ENCODE data around the gene RASAL2.

DNA sequence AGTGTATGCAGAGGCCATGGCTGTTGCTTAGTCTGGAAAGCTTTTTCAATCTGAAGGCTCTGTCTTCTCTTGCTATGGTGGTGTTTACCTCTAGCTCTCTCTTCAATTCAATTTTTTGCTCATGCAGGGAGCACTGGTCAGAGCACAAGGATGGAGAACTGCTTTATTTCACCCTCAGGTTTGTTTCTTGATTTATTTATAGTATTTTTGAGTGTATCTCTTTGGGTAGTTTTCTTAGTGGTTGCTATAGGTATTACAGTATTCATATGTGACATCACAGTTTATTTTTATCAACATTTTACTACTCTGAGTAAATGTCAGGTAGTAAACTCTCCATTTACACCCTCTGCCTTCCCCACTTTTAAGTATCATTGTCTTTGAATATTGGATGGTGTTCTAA is 147.9 kb downstream of the RASAL2 start:
- TF ChIP-seq, protein P1, sequence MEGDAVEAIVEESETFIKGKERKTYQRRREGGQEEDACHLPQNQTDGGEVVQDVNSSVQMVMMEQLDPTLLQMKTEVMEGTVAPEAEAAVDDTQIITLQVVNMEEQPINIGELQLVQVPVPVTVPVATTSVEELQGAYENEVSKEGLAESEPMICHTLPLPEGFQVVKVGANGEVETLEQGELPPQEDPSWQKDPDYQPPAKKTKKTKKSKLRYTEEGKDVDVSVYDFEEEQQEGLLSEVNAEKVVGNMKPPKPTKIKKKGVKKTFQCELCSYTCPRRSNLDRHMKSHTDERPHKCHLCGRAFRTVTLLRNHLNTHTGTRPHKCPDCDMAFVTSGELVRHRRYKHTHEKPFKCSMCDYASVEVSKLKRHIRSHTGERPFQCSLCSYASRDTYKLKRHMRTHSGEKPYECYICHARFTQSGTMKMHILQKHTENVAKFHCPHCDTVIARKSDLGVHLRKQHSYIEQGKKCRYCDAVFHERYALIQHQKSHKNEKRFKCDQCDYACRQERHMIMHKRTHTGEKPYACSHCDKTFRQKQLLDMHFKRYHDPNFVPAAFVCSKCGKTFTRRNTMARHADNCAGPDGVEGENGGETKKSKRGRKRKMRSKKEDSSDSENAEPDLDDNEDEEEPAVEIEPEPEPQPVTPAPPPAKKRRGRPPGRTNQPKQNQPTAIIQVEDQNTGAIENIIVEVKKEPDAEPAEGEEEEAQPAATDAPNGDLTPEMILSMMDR (IDR thresholded peaks at IDR 0.05): no peak
- TF ChIP-seq POLR2AphosphoS5 (IDR thresholded peaks at IDR 0.05): no peak

Measured in suprapubic skin (tissue), 3 donors.